NCI-H1930 (cell line): ENCODE results near the gene GRAMD1B.
"Not testable (repeated sequence)": the region's sequence is repeated elsewhere in the genome, so short reads cannot be mapped to it uniquely, and the experiment has no call there.

ENCODE experiments used
- DNase-seq, 2 experiments: peaks; one replicate each; lab custom pipeline; 2025; lab: John Stamatoyannopoulos, UW

The GRAMD1B gene

DNA sequence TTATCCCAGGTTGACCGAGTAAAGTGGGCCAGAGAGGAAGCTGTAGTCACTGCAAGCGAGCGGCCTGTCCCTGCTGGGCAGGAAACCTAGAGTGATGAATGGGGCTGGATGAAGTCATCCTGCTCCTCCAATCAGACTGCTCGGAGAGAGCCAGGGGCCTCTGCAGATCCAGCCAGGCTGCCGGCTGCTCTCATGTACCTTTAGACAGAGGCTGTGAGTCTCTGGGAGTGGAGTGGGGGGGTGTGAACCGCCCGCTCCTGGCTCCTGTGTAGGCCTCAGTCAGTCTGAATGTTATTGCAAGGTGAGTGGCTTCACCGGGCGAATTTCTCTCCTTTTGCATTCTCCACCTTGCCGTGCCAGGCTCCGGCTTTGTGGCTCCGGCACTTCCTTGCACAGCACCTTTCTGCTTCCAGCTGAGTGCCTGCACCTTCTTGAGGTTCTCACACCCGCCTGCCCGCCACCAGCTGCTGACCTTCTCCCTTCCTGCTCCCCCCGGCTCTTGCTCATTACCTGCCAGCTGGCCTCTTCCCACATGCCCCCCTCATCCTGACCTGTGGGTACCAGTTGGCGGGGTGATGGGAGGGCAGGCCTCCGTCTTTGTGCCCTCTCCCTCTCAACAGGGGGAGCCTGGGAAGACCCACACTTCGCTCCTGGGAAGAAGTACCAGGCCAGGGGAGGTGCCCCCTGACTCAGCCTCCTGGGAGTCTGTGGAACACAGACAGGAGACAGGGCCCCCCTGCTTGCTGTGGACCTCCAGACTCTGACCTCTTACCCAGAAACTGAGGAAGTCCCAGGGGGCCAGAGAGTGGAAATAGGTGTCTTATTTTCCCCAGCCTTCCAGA lies 79.9 kb downstream of the GRAMD1B start:
- no peak for DNase-seq

DNA sequence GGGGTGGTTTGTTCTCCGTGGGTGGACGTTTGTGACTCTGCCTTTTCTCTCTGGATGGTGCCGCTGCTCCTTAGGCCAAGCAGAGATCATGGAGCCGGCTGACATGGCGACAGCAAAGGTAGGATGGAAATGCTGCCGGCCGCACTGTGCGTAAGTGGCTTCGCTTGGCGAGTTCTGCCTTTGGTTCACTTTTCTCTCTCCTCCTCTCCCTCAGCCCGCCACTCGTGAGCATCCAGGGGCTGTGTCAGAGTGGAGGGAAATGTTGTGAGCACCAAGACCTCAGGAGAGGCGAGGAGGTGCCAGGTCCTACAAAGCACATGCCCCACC lies 80.5 kb downstream of the GRAMD1B start:
- no peak for DNase-seq

DNA sequence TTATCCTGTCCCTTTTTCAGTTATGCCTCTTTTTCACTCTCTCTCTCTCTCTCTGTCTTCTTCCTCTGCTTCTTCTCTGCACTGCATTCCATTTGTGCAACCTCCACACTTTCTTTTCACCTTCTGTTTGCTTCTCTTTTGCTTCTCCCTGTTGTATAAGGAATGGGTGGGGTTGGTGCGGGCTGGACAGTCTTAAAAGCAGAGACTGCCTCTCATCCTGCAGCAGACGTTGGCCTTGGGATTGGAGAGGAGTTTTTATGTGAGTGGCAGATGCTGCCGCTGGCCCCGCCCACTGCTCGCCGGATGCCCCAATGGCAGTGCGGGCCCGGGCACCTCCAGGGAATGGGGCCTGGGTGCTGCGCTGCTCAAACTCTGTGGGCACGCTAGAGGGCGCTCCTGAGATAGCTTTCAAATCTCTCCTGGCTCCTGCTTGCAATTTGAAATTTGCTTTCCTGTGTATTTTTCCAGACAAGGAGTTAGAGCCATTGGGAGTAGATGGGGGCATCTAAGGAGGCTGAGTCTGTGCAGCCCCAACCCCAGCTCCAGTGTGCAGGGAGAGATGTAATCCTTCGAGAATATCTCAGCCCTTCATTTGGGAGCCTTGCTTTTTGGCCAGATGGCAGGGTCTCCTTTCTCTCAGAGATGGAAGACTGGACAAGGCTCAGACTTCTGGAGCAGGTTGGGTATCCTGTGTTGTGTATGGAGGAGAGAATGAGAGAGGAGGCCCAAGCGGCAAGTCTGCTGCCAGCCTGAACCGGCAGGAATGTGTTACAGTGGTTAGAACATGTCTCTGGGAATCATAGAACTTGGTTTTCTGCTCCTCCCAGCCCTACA lies 81.2 kb downstream of the GRAMD1B start:
- peak; percentile 61 to 62 for DNase-seq

DNA sequence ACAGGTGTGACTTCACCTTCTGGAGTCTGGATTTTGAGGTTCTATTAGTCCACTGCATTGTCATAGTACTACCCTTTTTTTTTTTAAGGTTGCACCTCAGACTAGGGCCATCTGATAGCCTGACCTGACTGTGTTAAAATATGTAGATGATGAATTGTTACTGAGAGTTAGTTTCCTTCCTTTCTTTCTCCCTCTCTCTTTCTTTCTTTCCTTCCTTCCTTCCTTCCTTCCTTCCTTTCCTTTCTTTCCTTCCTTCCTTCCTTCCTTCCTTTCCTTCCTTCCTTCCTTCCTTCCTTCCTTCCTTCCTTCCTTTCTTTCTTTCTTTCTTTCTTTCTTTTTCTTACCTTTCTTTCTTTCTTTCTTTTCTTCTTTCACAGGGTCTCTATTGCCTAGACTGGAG lies 83.2 kb downstream of the GRAMD1B start:
- not testable (repeated sequence) for DNase-seq

DNA sequence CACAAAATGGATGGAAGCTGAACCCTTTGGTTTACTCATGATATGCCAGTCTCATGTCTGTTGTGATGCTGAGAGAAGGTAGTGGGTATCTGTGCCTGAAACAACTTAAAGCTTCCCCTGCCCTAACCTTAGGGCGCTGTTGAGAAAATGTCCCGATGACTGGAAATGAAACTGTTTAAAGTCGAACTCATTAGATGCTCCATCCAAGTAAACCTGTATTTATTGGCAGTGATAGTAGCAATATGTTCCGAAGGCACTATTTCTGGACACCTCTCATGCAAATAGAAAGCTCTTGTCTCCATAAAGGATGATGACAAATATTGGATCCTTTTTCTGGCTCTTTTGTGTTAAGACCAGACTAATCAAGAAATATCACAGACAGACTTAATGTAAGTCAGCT lies 86.2 kb downstream of the GRAMD1B start:
- no peak for DNase-seq

DNA sequence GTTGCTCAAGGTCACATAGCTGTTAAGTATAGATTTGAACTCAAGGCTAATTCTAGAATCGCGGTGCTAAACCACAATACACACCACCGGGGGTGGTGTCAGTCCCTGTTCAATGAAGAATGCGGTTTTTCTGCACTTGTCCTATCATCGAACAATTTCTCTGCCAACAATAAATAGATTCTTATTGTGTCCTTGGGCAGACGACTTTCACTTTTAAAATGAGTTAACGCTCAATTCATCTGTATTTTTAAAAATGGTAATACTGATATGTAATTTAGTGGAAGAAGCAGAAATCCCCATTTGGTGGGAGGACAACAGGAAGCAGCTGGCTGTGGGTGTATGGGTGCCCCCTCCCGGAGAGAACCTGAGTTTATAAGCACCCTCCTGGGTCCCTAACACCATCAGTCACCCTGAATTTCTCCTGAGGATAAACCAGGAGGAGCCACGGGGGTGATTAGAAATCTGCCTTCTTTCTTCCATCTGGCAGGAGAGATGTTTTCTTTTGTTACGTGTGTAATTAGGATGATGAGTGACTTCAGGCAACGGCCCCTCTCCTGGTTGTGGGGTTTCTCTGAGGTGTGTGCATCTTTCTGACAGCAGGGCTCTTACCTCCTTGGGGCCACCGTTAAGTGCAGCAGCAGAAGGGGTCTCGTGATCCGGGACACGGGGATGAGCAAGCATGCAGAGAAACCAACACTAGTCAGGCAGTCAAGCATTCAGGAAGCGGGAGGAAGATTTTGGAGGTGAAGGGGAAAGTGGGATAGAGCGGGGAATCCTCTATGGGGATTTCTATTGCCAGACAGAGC lies 87.7 kb downstream of the GRAMD1B start:
- DNase-seq = no peak

DNA sequence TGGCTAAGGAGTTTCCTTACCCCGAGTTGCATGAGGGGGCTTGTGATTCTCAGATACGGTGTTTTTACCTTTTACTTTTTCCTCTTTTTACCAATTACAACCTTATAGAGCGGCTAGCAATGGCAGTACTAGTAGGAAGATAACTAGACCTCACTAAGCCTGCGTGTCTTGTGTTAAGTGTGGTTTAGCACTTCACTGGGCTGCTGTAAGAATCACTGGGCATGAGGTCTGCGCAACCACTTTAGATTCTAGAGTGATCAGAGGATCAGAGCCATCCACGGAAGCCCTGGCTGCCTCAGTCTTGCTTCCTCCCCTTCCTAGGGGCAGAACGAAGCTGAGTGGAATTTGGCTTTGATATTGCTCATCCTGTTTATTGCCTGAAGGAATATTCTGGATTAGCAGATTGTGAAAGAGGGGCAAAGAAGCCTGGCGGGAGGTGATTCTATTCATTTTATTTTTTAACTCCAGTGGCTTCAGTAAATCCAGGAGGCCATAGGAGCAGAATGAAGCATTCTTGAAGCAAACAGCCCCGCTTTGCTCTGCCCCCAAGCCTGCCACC lies 88.5 kb downstream of the GRAMD1B start:
- no peak for DNase-seq

DNA sequence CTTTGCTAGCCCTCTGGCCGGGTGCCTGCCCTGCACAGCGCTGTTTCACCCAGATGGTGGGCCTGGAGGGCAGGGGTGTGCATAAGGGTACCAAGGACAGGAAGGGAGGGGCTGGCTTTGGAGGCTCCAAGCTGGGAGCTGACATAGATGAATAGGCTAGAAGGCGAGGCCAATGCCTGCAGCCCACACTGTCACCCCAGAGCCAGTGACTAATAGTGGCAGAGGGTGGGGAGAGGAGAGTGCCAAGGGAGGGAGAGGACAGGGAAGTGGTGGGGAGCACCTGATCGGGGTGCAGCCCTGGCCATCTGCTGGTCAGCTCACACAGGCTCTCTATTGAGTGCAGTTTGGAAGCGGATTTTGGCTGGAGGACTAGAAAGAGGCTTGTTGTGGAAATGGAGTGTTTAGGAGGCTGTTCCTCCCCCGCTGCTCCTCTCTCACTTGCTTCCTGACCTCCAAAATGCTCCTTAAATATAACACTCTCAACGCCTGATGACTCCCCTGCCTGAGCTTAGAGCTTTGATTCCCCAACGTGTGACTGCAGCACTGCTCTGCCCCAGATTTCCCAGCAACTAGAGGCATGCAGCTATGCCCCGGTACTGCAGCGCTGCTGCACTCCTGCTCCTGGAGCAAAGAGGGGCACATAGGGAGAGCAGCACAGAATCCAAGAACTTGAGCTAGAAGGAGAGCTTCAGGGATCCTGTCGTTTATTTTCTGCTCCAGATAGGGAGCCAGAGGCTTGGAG lies 89.2 kb downstream of the GRAMD1B start:
- DNase-seq = no peak

DNA sequence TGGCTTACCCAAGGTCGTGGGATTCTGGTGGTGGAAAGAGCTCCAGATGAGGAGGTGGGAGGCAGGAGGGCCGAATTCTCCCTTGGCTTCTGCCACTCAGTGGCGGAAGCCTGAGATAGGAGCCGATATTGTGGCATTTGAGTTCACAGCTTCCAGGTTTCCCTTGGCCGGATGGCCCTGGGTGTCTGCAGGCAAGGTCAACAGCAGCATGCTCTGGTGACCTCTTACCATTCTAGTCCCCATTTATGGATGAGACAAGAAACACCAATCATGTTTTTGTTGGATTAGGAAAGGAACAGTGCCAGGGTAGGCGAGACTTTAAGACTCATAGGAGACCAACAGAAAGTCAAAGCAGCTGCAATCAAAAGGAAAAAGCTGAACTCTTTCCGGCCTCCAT lies 89.7 kb downstream of the GRAMD1B start:
- DNase-seq = no peak

DNA sequence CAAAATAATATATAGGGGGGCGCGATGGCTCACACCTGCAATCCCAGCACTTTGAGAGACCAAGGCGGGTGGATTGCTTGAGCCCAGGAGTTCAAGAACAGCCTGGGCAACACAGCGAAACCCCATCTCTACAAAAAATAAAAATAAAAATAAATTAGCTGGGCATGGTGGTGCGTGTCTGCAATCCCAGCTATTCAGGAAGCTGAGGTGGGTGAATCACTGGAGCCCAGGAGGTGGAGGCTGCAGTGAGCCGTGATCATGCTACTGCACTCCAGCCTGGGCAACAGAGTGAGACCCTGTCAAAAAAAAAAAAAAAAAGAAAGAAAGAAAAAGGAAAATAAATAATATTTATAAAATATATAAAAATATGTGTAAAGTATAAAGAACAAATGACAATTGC lies 90.4 kb downstream of the GRAMD1B start:
- DNase-seq = not testable (repeated sequence)

DNA sequence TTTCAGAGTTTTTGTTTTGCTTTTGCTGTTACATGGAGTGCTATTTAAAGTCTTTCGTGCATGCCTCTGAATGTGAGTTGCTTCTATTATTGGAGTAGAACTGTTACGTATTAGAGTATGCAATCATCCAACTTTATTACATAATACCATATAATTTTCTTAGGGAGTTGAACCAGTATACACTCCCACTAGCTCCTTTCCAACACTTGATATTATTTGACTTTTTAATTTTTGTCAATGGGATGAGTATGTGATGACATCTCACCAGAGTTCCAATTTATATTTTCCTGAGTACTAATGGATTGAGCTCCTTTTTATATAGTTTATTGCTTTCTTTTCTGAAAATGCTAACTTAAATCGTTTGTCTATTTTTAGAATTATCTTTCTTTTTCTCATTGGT lies 90.9 kb downstream of the GRAMD1B start:
- DNase-seq = no peak

DNA sequence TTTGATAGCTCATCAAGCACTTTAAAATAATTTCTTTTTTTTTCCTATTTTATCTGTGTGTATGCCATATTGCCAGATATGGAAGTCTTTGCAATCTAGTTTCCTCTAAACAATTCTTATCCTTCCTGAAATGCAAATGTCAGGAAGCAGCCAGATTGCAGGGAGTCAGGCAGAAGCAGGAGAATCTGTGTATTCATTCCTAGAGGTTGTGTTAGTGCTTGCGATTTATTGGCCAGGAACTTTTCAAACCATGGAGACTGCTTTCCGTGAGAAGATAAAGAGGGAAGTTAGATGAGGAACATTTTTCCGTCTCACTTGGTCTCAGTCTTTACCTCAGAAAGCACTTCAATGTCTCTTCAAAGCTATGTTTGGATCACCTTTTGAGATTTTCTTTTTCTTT lies 91.9 kb downstream of the GRAMD1B start:
- no peak for DNase-seq

DNA sequence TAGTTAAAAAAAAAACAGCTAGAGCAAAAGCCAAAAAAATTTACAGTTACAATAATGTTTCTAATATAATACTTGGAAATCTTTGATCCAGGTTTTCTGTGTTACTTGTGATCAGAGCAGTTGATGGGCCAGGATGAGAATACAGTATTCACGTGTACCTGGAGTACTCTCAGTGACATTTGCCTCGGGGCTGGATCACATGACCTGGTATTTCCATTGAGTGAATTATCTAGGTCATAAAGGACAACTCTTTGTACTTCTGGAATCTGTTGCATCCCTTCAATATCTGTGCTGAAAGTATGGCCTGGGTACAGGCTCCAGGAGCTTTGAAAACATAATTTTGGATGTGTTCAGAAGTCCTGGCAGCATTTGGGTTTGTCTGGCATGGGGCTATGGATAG lies 93.5 kb downstream of the GRAMD1B start:
- DNase-seq = no peak

DNA sequence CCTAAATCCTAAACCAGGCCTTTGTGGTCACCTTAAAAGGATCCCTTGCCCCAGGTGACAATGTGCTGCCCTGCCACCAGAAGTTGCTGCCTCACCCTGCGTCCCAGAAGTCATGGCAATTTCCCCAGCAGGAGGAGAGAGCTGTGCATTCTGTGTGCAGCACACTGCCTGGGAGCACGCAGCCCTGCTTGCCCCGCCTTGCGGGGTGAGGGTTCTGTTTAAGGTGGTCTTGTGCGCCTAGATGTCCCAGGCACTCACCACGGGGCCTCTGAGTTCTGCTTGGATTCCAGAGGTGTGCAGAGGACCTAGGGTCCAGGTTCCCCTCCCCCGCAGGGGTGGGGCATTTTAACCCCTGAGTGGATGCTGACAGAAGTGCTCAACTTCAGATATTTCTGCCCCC lies 95.0 kb downstream of the GRAMD1B start:
- no peak for DNase-seq

DNA sequence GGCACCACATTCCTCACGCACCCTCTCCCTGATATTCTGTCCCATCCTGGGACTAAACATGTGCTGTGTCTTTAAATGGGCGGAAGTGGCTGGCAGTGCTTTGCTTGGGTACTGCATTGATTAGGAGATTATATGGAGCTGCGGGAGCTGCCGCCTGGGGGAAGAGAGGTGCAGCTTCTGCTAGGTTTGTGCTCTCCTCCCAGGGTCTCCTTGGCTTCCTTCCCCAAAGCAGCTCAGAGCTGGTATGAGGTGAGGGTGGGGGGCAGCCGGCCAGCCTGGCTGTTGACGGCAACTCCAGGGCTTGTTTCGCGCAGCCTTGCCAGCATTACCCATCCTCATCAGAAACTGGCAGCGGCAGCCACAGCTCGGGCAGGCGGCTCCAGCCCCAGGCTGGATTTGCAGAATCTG lies 95.4 kb downstream of the GRAMD1B start:
- no peak for DNase-seq

DNA sequence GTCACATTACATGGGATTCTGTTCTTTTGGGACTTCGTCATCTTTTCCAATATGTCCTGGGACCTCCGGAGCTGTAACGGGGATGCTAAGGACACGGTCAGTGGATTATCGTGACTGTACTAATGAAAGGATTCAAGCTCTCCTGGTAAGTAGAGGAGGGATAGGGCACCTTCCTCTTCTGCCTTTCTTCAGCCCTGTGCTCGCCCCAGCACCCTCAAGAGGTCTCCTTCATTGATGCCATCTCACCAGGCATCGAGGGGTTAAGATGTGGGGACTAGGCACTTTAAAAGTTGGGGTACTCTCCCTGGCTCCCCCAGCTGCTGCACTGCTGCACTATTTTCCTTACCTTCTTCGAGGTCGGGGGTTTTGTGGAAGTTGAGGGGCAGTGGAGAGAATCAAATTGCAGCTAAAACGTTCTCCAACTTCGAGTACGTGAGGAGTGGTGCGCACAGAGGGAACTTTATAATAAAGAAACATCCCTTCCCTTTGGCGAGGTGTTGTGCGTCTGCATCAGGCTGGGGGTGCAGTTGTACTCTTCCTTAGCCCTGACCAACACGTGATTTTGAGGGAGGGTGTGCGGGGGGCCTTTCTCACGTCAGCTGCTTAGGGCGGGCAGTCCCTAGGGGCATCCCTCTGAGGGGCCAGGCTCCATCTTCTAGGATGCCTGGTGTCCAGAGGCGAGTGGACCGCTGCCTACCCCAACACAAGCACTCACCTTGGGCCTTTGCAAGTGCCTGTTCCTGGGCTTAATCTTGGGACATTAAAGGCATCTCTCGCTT lies 96.1 kb downstream of the GRAMD1B start:
- no peak for DNase-seq

DNA sequence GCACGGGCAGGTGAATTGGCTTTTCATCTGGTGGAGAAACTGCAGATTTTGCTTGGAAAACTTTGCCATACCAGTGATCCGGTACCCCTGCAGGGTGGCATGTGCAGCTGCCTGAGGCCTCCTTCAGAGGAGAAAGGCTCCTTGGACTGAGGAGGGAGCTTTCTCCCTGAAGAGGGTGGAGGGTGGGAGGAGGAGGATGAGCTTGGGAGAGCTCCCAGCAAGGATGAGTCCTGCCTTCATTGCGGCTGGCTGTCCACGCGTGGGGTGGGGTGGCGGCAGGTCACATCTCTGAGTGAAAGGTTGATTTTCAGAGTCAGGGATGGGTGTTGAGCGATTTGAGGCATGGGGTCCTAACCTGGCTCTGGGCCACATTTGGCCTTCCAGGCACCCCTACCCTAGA lies 96.8 kb downstream of the GRAMD1B start:
- no peak for DNase-seq

DNA sequence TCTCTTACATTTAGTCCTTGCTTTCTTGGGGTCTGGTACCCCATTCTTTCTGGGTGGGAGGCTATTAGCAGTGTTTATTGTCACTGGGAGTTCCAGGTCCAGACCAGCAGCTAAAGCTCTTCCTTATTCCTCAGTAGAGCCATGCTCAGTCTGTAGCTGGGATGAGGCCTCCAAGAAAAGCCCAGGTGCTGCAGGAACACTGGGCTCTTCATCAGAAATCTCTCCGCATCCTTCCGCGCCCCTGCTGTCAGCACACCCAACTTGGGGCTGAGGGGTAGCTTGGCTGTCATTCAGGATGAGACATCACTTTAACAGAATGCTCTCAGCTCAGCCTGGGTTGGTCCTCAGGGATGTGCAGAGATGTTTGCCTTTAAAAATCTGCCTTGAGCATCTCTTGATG lies 97.5 kb downstream of the GRAMD1B start:
- no peak for DNase-seq

DNA sequence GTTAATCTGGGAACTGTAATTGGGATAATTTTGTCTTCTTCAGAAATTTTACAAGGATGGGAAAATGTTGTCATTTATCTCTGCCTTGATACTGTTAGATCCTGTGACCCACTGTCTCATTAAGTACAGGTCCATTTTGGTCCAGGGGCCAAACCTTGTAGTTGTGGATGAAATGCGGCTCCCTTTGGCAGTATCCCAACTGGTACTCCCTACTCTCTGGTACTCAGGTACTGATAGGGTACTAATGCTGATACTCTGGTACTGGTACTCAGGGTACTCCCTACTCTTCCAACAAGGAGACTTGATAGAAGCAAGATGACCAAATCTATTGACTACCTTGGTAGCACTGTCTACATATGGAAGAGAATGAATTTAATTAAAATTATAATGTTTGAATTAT lies 97.9 kb downstream of the GRAMD1B start:
- no peak for DNase-seq

DNA sequence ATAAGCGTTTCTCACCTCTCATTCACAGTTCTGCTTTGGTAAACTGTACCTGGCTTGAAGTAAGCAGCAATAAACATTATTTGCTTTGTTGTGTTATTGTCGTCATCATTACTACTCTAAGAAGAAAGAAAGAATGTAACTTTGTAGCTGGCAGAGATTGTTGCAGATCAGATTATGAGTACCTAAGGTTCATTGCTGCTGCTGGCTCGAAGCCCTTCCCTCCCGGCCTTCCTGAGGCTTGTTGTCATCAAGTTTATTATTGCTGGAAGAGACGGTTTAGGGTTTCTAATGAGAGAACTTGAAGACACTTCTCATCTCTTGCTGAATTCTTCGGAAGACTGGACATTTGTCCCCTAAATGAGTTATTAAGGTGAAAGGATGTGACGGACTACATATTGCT lies 101.3 kb downstream of the GRAMD1B start:
- no peak for DNase-seq

DNA sequence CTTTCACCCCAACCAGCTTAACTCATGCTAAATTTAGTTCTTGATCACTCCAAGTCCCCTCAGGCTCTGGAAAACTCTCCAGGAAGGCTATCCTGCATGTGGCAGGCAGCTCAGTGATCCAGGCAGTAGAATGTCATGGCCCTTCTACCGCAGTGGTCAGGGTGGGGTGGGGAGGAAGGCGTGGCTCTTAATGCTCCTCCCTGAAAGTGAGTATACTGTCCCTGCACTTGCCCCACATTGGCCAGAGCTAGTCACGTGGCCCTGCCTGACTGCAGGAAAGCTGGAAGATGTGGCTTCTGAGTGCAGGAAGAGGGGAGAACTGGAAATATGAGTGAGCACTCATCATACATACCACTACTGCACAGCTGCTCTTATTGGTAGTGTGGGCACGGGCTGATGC lies 102.1 kb downstream of the GRAMD1B start:
- DNase-seq = no peak
